Gastrocnemius medialis (tissue), 4 donors: ENCODE results near the gene APOE. TPM values are rescaled to one million over a fixed set of nuclear protein-coding genes. Genes with fewer than 3 reads are reported as not detected.
"Not testable (repeated sequence)": the region's sequence is repeated elsewhere in the genome, so short reads cannot be mapped to it uniquely, and the experiment has no call there.

Experiments
- ATAC-seq, 2 donors: fragments of 150-250 bp; one replicate each; pipeline ENCODE4 v1.9.1; 2016
- DNase-seq, 2 donors: peaks; one replicate each; pipeline ENCODE4 v3.0.0-alpha.2; 2019
- H3K27ac ChIP-seq, 4 donors: fragments of 200-600 bp; sonication (generic); 1 replicate in 1 of 4; 2 replicates in 3 of 4; pipeline ENCODE4 v1.5.1; 2016 to 2018; ENCODE audit warnings: mild to moderate bottlenecking in 2 of 4, moderate library complexity in 1 of 4
- H3K27me3 ChIP-seq, 3 donors: fragments of 200-600 bp; sonication (generic) in 2 of 3; 1 replicate in 1 of 3; 2 replicates in 2 of 3; pipeline versions ENCODE4 v1.5.1 to v1.6.0; 2016 to 2019; ENCODE audit warnings: mild to moderate bottlenecking in 1 of 3, moderate library complexity in 1 of 3
- H3K36me3 ChIP-seq, 2 donors: fragments of 200-600 bp; sonication (generic) in 1 of 2; one replicate each; pipeline ENCODE4 v1.5.1; 2017 to 2018
- H3K4me1 ChIP-seq, 2 donors: fragments of 200-600 bp; sonication (generic) in 1 of 2; one replicate each; pipeline ENCODE4 v1.5.1; 2016 to 2017; ENCODE audit warnings: mild to moderate bottlenecking in 2 of 2
- H3K4me3 ChIP-seq, 4 donors: fragments of 200-600 bp; sonication (generic) in 3 of 4; 1 replicate in 1 of 4; 2 replicates in 3 of 4; pipeline ENCODE4 v1.5.1; 2016 to 2019; ENCODE audit warnings: mild to moderate bottlenecking in 2 of 4
- H3K9me3 ChIP-seq, 3 donors: fragments of 200-600 bp; sonication (generic) in 2 of 3; 1 replicate in 1 of 3; 2 replicates in 2 of 3; pipeline ENCODE4 v1.5.1; 2016 to 2019
- POLR2A ChIP-seq, 2 donors: fragments of 450-650 bp; IDR thresholded peaks; one replicate each; pipeline ENCODE4 v1.6.1; 2017; ENCODE audit warnings: antibody characterized with exemption in 2 of 2, mild to moderate bottlenecking in 2 of 2, moderate library complexity in 2 of 2
- in situ Hi-C, 4 donors: fragments of 200-750 bp; cut with MboI; loops; one replicate each; pipeline versions ENCODE4 v1.15.0 to v1.8.0; 2017; ENCODE audit warnings: low sequenced_read_pairs in 4 of 4
- intact Hi-C: fragments of 100-400 bp; cut with DNase I; formaldehyde crosslinking; loops from one replicate; pipeline ENCODE4 v1.15.1; 2023; ENCODE audit warnings: low total_unique reads
- total RNA-seq, 4 donors: library from RNA; depleted of rRNA; stranded (reverse); fragments of >200 nt; gene quantifications; one replicate each; pipeline versions ENCODE4 v1.1.0 to v1.2.3, GENCODE V29; 2016
- TF ChIP-seq, protein P1 (sequence below), 5 experiments: fragments of 450-650 bp in 3 of 5; fragments of 200-600 bp in 2 of 5; sonication (generic) in 2 of 5; IDR thresholded peaks in 4 of 5; conservative IDR thresholded peaks in 1 of 5; 1 replicate in 4 of 5; 2 replicates in 1 of 5; pipeline ENCODE4 v1.5.1; 2016 to 2019; ENCODE audit warnings: antibody characterized with exemption in 5 of 5, mild to moderate bottlenecking in 3 of 5, moderate library complexity in 3 of 5

Gene APOE
- total RNA-seq, 4 donors from 2014 or later = 18.9 to 36.5 (median 29.1) TPM

DNA sequence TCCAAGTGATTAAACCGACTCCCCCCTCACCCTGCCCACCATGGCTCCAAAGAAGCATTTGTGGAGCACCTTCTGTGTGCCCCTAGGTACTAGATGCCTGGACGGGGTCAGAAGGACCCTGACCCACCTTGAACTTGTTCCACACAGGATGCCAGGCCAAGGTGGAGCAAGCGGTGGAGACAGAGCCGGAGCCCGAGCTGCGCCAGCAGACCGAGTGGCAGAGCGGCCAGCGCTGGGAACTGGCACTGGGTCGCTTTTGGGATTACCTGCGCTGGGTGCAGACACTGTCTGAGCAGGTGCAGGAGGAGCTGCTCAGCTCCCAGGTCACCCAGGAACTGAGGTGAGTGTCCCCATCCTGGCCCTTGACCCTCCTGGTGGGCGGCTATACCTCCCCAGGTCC lies 2.0 kb downstream of the APOE start:
- Histone ChIP-seq H3K36me3 (peaks cover 0 to 6% of the 10 kb centered on the region in 2 donors), H3K9me3 (no peaks in the 10 kb centered on the region), H3K4me1 (no peaks in the 10 kb centered on the region), H3K4me3 (no peak overlapping the region), H3K27me3 (peaks cover 48 to 53% (median 52%) of the 10 kb centered on the region in 3 donors), H3K27ac (no peak overlapping the region)
- intact Hi-C loops (no loop called here), in situ Hi-C loops (loop anchor here in 2 of 4 donors (5.0 to 10.0 kb wide), 2 partner anchors 45 to 47 kb away; partner anchors contain the start of gene CLPTM1 (in 1 of the 2))
- TF ChIP-seq, protein P1, sequence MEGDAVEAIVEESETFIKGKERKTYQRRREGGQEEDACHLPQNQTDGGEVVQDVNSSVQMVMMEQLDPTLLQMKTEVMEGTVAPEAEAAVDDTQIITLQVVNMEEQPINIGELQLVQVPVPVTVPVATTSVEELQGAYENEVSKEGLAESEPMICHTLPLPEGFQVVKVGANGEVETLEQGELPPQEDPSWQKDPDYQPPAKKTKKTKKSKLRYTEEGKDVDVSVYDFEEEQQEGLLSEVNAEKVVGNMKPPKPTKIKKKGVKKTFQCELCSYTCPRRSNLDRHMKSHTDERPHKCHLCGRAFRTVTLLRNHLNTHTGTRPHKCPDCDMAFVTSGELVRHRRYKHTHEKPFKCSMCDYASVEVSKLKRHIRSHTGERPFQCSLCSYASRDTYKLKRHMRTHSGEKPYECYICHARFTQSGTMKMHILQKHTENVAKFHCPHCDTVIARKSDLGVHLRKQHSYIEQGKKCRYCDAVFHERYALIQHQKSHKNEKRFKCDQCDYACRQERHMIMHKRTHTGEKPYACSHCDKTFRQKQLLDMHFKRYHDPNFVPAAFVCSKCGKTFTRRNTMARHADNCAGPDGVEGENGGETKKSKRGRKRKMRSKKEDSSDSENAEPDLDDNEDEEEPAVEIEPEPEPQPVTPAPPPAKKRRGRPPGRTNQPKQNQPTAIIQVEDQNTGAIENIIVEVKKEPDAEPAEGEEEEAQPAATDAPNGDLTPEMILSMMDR (IDR thresholded peaks at IDR 0.05 in 4 of 5, conservative IDR thresholded peaks at IDR 0.05 in 1 of 5) = no peak
- TF ChIP-seq POLR2A (IDR thresholded peaks at IDR 0.05) = no peak
- DNase-seq = no peak
- ATAC-seq = no peak

DNA sequence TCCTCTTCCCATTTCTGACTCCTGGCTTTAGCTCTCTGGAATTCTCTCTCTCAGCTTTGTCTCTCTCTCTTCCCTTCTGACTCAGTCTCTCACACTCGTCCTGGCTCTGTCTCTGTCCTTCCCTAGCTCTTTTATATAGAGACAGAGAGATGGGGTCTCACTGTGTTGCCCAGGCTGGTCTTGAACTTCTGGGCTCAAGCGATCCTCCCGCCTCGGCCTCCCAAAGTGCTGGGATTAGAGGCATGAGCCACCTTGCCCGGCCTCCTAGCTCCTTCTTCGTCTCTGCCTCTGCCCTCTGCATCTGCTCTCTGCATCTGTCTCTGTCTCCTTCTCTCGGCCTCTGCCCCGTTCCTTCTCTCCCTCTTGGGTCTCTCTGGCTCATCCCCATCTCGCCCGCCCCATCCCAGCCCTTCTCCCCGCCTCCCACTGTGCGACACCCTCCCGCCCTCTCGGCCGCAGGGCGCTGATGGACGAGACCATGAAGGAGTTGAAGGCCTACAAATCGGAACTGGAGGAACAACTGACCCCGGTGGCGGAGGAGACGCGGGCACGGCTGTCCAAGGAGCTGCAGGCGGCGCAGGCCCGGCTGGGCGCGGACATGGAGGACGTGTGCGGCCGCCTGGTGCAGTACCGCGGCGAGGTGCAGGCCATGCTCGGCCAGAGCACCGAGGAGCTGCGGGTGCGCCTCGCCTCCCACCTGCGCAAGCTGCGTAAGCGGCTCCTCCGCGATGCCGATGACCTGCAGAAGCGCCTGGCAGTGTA lies 2.7 kb downstream of the APOE start:
- Histone ChIP-seq H3K36me3 (peaks cover 0 to under 1% of the 10 kb centered on the region in 2 donors), H3K9me3 (no peaks in the 10 kb centered on the region), H3K27ac (no peak overlapping the region), H3K4me1 (no peaks in the 10 kb centered on the region), H3K27me3 (peaks cover 52 to 54% (median 54%) of the 10 kb centered on the region in 3 donors), H3K4me3 (no peak overlapping the region)
- in situ Hi-C loops = loop anchor here in 2 of 4 donors (5.0 to 10.0 kb wide), 2 partner anchors 44 to 47 kb away; partner anchors contain the start of gene CLPTM1 (in 1 of the 2)
- intact Hi-C loops = no loop called here
- ATAC-seq = no peak
- no peak for DNase-seq
- TF ChIP-seq, protein P1 (IDR thresholded peaks at IDR 0.05 in 4 of 5, conservative IDR thresholded peaks at IDR 0.05 in 1 of 5) = no peak
- no peak for TF ChIP-seq POLR2A (IDR thresholded peaks at IDR 0.05)

DNA sequence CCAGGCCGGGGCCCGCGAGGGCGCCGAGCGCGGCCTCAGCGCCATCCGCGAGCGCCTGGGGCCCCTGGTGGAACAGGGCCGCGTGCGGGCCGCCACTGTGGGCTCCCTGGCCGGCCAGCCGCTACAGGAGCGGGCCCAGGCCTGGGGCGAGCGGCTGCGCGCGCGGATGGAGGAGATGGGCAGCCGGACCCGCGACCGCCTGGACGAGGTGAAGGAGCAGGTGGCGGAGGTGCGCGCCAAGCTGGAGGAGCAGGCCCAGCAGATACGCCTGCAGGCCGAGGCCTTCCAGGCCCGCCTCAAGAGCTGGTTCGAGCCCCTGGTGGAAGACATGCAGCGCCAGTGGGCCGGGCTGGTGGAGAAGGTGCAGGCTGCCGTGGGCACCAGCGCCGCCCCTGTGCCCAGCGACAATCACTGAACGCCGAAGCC lies 3.3 kb downstream of the APOE start:
- Histone ChIP-seq H3K9me3 (no peaks in the 10 kb centered on the region), H3K27me3 (peaks cover 52 to 54% (median 54%) of the 10 kb centered on the region in 3 donors), H3K36me3 (no peaks in the 10 kb centered on the region), H3K4me3 (no peak overlapping the region), H3K4me1 (no peaks in the 10 kb centered on the region), H3K27ac (no peak overlapping the region)
- TF ChIP-seq POLR2A (IDR thresholded peaks at IDR 0.05) = no peak
- TF ChIP-seq, protein P1 (IDR thresholded peaks at IDR 0.05 in 4 of 5, conservative IDR thresholded peaks at IDR 0.05 in 1 of 5) = no peak
- DNase-seq = no peak
- ATAC-seq = no peak
- in situ Hi-C loops (loop anchor here in 2 of 4 donors (5.0 to 10.0 kb wide), 2 partner anchors 43 to 46 kb away; partner anchors contain the start of gene CLPTM1 (in 1 of the 2)), intact Hi-C loops (no loop called here)

DNA sequence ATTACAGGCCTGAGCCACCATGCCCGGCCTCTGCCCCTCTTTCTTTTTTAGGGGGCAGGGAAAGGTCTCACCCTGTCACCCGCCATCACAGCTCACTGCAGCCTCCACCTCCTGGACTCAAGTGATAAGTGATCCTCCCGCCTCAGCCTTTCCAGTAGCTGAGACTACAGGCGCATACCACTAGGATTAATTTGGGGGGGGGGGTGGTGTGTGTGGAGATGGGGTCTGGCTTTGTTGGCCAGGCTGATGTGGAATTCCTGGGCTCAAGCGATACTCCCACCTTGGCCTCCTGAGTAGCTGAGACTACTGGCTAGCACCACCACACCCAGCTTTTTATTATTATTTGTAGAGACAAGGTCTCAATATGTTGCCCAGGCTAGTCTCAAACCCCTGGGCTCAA lies 4.2 kb downstream of the APOE start:
- Histone ChIP-seq H3K36me3 (no peaks in the 10 kb centered on the region), H3K27me3 (peaks cover 49 to 53% (median 51%) of the 10 kb centered on the region in 3 donors), H3K4me3 (no peak overlapping the region), H3K27ac (no peak overlapping the region), H3K9me3 (no peaks in the 10 kb centered on the region), H3K4me1 (peaks cover 0 to 5% of the 10 kb centered on the region in 2 donors)
- TF ChIP-seq POLR2A (IDR thresholded peaks at IDR 0.05) = no peak
- TF ChIP-seq, protein P1 (IDR thresholded peaks at IDR 0.05 in 4 of 5, conservative IDR thresholded peaks at IDR 0.05 in 1 of 5) = no peak
- DNase-seq (no peak), ATAC-seq (no peak)
- in situ Hi-C loops = loop anchor here in 2 of 4 donors (5.0 to 10.0 kb wide), 2 partner anchors 43 to 45 kb away; partner anchors contain the start of gene CLPTM1 (in 1 of the 2)
- intact Hi-C loops = no loop called here

DNA sequence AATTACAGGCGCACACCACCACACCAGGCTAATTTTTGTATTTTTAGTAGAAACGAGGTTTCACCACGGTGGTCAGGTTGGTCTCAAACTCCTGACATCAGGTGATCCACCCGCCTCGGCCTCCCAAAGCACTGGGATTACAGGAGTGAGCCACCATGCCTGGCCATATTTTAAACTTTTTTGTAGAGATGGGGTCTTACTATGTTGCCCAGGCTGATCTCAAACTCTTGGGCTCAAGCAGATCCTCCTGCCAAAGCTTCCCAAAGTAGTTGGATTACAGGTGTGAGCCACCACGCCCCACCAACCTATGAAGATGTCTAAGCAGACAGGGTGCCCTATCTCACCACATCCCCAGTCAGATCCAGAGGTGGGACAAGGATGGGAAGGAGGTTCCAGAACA lies 6.3 kb downstream of the APOE start:
- intact Hi-C loops, H3K4me1 ChIP-seq, ATAC-seq, in situ Hi-C loops, H3K9me3 ChIP-seq, H3K36me3 ChIP-seq, H3K27ac ChIP-seq, H3K4me3 ChIP-seq, DNase-seq: not testable (repeated sequence)
- H3K27me3 ChIP-seq = peaks cover 28 to 33% (median 30%) of the 10 kb centered on the region in 3 donors
